ENCODE measurements around the gene TADA2B. TPM values are rescaled to one million over a fixed set of nuclear protein-coding genes. Genes with fewer than 3 reads are reported as not detected.

TADA2B gene
- total and polyA plus RNA-seq, 4 donors = 3.6 to 13.8 (median 12.6) TPM

DNA sequence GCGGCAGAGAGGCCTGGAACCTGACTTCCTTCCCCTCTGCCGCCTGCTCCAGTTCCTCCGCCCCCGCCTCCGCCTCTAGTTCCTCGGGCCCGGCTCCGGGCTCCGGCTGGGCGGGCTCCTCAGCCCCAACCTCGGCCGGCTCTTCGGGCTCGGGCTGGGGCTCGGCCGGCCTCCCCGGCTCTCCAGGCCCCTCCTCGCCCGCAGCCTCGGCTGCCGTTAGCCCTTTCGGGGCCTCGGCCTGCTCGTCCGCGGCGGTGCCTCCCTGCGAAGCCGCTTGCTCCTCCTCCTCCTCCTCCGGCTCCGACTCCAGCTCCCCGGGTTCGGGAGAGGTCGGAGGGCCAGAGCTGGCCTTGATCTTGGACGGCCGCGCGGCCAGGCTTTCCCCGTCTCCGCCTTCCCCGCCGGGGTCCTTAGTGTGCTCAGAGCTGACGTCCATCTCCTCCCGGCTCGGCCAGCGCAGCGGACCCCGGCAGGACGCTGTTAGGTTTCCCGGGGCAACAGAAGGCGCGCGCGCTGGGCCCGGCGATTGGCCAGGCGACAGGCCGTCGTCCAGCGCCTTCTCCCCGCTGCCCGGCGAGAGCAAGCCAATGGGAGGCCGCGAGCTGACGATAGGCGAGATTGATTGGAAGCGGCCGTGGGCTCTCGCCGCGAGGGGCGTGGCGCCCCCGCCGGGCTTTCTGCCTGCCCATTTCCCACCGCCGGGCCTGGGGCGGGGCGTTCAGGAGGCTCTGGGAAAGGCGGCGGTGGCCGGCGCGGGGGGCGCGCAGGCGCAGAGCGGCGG, 479 bp upstream of the TADA2B start:
- DNase-seq (ENCODE audit: low spot score) = peak; percentile 95
- H3K4me3 ChIP-seq (ENCODE audit: low read depth in 1 of 3, low read length in 3 of 3) = peak overlapping the region; percentile 60 to 73 (median 66)
- H3K9ac ChIP-seq (ENCODE audit: low read depth in 1 of 2, low read length in 2 of 2) = peak overlapping the region in 1 of 2 donors; percentile 22
- WGBS = under 1% methylated on average over 90 of the region's 90 CpGs
- H3K4me1 ChIP-seq (ENCODE audit: control insufficient read depth in 4 of 4, insufficient read depth in 4 of 4, low read length in 3 of 4) = peaks cover 12 to 50% (median 36%) of the 10 kb centered on the region in 4 donors
- TF ChIP-seq, protein P1, sequence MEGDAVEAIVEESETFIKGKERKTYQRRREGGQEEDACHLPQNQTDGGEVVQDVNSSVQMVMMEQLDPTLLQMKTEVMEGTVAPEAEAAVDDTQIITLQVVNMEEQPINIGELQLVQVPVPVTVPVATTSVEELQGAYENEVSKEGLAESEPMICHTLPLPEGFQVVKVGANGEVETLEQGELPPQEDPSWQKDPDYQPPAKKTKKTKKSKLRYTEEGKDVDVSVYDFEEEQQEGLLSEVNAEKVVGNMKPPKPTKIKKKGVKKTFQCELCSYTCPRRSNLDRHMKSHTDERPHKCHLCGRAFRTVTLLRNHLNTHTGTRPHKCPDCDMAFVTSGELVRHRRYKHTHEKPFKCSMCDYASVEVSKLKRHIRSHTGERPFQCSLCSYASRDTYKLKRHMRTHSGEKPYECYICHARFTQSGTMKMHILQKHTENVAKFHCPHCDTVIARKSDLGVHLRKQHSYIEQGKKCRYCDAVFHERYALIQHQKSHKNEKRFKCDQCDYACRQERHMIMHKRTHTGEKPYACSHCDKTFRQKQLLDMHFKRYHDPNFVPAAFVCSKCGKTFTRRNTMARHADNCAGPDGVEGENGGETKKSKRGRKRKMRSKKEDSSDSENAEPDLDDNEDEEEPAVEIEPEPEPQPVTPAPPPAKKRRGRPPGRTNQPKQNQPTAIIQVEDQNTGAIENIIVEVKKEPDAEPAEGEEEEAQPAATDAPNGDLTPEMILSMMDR (IDR thresholded peaks at IDR 0.05; ENCODE audit: low read depth, low read length, missing input control) = peak; percentile 78
- peak; percentile 83 for TF ChIP-seq SP1 (IDR thresholded peaks at IDR 0.05)
- TF ChIP-seq FOXA2 (IDR thresholded peaks at IDR 0.05) = no peak
- TF ChIP-seq RAD21 (IDR thresholded peaks at IDR 0.05) = peak in 1 of 2 donors; percentile 39
- TF ChIP-seq EGR1 (IDR thresholded peaks at IDR 0.05; ENCODE audit: low read depth in 2 of 2) = no peak
- TF ChIP-seq, protein P2, sequence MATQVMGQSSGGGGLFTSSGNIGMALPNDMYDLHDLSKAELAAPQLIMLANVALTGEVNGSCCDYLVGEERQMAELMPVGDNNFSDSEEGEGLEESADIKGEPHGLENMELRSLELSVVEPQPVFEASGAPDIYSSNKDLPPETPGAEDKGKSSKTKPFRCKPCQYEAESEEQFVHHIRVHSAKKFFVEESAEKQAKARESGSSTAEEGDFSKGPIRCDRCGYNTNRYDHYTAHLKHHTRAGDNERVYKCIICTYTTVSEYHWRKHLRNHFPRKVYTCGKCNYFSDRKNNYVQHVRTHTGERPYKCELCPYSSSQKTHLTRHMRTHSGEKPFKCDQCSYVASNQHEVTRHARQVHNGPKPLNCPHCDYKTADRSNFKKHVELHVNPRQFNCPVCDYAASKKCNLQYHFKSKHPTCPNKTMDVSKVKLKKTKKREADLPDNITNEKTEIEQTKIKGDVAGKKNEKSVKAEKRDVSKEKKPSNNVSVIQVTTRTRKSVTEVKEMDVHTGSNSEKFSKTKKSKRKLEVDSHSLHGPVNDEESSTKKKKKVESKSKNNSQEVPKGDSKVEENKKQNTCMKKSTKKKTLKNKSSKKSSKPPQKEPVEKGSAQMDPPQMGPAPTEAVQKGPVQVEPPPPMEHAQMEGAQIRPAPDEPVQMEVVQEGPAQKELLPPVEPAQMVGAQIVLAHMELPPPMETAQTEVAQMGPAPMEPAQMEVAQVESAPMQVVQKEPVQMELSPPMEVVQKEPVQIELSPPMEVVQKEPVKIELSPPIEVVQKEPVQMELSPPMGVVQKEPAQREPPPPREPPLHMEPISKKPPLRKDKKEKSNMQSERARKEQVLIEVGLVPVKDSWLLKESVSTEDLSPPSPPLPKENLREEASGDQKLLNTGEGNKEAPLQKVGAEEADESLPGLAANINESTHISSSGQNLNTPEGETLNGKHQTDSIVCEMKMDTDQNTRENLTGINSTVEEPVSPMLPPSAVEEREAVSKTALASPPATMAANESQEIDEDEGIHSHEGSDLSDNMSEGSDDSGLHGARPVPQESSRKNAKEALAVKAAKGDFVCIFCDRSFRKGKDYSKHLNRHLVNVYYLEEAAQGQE (IDR thresholded peaks at IDR 0.05) = peak; percentile 32
- H3K27me3 ChIP-seq (ENCODE audit: control insufficient read depth in 4 of 4, insufficient read depth in 4 of 4, low read length in 3 of 4) = no peaks in the 10 kb centered on the region
- H3K36me3 ChIP-seq (ENCODE audit: control insufficient read depth in 4 of 4, insufficient read depth in 3 of 4, low read depth in 1 of 4, low read length in 3 of 4) = no peaks in the 10 kb centered on the region
- H3K9me3 ChIP-seq (ENCODE audit: control insufficient read depth in 4 of 4, low read length in 3 of 4) = no peaks in the 10 kb centered on the region
- H3K27ac ChIP-seq (ENCODE audit: low read depth in 1 of 2, low read length in 2 of 2) = peak overlapping the region; percentile 47 to 74

DNA sequence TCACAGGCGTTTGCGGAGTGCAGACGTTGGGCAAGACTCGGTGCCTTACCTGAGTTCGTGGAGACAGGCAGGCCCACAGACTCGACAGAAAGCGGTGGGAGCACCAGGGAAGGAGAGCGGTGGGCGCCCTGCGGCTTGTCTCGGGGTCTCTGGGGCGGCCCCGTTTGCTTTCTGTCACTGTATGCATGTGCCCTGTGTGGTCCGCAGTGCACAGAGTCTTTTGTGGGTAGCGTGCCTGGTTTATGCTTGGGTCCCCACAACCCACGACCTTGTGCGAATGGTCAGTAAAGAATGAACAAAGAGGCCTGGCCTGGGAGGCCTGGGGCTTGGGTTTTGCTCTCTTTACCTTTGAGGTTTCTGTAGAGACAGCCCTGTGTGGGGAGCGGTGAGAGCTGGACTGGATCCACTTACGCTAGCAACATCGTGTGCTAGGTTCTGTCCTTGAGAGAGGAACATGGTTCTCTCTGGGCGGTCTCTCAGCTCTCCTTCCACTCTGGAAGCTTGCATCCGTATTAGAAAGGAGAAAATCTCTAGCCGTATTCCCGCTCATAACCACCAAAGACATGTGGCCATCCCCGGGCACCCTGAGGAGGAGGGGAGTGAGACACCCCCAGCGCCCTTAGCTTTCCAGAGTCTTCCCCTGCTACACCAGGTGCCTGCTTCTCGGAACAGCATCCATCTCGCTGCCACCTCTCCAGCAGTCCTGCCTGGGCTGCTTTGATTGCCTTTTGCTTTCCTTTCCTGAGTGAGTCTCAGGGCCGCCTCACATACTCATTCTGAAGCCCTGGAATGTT, 1.2 kb downstream of the TADA2B start:
- Histone ChIP-seq H3K4me3 (ENCODE audit: low read depth in 1 of 3, low read length in 3 of 3) (peak overlapping the region; percentile 61 to 90 (median 83)), H3K36me3 (ENCODE audit: control insufficient read depth in 4 of 4, insufficient read depth in 3 of 4, low read depth in 1 of 4, low read length in 3 of 4) (no peaks in the 10 kb centered on the region), H3K27ac (ENCODE audit: low read depth in 1 of 2, low read length in 2 of 2) (peak overlapping the region; percentile 62 to 81), H3K9ac (ENCODE audit: low read depth in 1 of 2, low read length in 2 of 2) (peak overlapping the region; percentile 24 to 72), H3K27me3 (ENCODE audit: control insufficient read depth in 4 of 4, insufficient read depth in 4 of 4, low read length in 3 of 4) (no peaks in the 10 kb centered on the region), H3K9me3 (ENCODE audit: control insufficient read depth in 4 of 4, low read length in 3 of 4) (no peaks in the 10 kb centered on the region), H3K4me1 (ENCODE audit: control insufficient read depth in 4 of 4, insufficient read depth in 4 of 4, low read length in 3 of 4) (peaks cover 12 to 52% (median 38%) of the 10 kb centered on the region in 4 donors)
- no peak for DNase-seq (ENCODE audit: low spot score)
- TF ChIP-seq, protein P3, sequence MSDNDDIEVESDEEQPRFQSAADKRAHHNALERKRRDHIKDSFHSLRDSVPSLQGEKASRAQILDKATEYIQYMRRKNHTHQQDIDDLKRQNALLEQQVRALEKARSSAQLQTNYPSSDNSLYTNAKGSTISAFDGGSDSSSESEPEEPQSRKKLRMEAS (IDR thresholded peaks at IDR 0.05) = no peak
- TF ChIP-seq, protein P4, sequence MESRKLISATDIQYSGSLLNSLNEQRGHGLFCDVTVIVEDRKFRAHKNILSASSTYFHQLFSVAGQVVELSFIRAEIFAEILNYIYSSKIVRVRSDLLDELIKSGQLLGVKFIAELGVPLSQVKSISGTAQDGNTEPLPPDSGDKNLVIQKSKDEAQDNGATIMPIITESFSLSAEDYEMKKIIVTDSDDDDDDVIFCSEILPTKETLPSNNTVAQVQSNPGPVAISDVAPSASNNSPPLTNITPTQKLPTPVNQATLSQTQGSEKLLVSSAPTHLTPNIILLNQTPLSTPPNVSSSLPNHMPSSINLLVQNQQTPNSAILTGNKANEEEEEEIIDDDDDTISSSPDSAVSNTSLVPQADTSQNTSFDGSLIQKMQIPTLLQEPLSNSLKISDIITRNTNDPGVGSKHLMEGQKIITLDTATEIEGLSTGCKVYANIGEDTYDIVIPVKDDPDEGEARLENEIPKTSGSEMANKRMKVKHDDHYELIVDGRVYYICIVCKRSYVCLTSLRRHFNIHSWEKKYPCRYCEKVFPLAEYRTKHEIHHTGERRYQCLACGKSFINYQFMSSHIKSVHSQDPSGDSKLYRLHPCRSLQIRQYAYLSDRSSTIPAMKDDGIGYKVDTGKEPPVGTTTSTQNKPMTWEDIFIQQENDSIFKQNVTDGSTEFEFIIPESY (IDR thresholded peaks at IDR 0.05) = no peak
- TF ChIP-seq, protein P5, sequence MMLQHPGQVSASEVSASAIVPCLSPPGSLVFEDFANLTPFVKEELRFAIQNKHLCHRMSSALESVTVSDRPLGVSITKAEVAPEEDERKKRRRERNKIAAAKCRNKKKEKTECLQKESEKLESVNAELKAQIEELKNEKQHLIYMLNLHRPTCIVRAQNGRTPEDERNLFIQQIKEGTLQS (IDR thresholded peaks at IDR 0.05) = no peak
- TF ChIP-seq FOXA2 (IDR thresholded peaks at IDR 0.05) = no peak
- no peak for TF ChIP-seq YY1 (IDR thresholded peaks at IDR 0.05)
- no peak for TF ChIP-seq RXRA (IDR thresholded peaks at IDR 0.05)
- no peak for TF ChIP-seq HNF4A (conservative IDR thresholded peaks at IDR 0.05)
- no peak for TF ChIP-seq FOXA1 (IDR thresholded peaks at IDR 0.05)
- no peak for TF ChIP-seq RAD21 (IDR thresholded peaks at IDR 0.05)
- WGBS = 19% methylated on average over 29 of the region's 29 CpGs
